ENCODE data around the gene NAP1L4.

NAP1L4 gene

DNA sequence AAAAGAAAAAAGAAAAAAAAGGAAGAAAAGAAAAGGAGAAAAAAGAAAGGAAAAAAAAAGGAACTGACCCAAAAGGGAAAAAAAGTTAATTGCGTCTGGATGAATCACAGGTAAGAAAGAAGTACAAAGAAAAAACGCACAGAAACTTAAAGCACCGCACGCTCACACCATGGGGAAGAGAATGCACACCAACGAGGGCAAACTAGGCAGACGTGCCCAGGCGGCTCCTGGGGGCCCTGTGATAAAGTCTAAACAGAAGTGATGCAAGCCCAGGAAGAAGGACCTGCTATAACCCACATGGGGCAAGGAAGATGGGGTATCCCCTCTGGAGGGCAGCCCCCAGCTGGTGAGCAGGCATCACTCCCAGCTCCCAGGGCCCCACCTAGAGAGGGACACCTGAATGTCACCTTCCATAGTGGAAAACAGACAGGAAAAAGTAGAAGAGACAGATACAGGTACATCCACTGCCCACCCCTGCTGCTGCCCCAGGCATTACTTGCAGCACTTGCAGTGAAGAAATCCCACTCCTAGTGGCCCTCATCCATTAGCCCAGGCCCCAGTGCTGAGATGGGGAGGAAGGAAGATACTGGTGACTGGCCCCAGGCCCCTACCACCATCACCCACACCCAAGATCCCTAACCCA lies 28.9 kb downstream of the NAP1L4 start:
- no peak overlapping the region for H3K4me3 ChIP-seq (ENCODE audit: low read depth, low read length)
- TF ChIP-seq, protein P1, sequence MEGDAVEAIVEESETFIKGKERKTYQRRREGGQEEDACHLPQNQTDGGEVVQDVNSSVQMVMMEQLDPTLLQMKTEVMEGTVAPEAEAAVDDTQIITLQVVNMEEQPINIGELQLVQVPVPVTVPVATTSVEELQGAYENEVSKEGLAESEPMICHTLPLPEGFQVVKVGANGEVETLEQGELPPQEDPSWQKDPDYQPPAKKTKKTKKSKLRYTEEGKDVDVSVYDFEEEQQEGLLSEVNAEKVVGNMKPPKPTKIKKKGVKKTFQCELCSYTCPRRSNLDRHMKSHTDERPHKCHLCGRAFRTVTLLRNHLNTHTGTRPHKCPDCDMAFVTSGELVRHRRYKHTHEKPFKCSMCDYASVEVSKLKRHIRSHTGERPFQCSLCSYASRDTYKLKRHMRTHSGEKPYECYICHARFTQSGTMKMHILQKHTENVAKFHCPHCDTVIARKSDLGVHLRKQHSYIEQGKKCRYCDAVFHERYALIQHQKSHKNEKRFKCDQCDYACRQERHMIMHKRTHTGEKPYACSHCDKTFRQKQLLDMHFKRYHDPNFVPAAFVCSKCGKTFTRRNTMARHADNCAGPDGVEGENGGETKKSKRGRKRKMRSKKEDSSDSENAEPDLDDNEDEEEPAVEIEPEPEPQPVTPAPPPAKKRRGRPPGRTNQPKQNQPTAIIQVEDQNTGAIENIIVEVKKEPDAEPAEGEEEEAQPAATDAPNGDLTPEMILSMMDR (IDR thresholded peaks at IDR 0.05; ENCODE audit: borderline replicate concordance, insufficient read depth, low read depth, low read length), result no peak

DNA sequence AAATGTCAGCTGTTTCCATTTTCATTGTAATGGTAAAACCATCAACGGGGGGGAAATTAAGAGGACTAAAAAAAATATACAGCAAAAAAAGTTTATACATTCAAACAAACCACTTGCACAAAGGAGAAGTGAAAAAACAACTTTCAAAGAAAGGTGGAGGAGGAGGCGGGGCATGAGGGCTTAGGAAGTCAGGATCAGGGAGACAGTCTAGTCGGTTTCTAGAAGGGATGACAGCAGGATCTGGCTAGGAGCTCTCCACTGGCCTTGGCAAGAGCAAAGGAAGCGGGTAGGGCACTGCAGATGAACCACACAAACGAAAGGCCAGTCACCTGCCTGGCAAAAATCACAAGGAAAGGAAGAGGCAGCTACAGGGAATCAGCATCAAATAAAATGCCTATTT lies 31.0 kb downstream of the NAP1L4 start:
- H3K4me3 ChIP-seq (ENCODE audit: low read depth, low read length), result no peak overlapping the region
- TF ChIP-seq, protein P1 (IDR thresholded peaks at IDR 0.05; ENCODE audit: borderline replicate concordance, insufficient read depth, low read depth, low read length), result no peak

DNA sequence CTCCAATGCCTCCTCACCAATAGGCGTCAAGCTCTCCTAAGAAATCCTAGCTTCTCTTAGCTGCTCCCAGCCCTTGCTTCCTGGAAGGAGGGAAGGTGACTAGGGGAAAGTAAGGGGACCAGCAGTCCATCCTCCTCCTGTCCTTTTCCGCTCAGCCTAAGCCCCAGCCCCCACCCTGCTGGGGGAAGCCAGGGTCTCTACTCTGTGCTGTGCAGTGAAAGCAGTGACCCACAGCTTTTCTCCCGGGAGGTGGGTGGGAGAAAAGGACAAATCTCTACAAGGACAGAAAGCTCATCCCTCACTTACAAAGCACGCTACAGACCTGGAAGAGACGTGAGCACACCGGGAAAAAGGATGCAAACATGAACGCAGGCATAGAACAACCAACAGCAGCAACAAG lies 32.0 kb downstream of the NAP1L4 start:
- no peak overlapping the region for H3K4me3 ChIP-seq (ENCODE audit: low read depth, low read length)
- TF ChIP-seq, protein P1 (IDR thresholded peaks at IDR 0.05; ENCODE audit: borderline replicate concordance, insufficient read depth, low read depth, low read length), result no peak

DNA sequence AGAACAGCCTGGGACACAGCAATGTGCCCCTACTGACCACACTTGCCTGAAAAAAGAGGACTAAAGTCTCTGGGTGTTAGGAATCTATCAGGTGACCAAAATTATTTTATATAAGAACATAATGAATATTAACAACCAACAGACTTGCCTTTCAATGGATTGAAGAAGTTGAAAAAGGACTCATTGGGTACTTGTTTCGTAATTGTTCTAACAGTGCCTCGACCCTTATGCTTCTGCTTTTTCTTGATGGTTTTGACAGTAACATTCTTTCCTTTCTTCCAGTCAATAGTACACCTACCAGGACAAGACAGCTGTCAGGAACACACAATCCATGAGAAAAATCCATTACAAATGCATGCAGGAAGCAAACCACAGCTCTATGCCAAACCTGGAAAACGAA lies 33.9 kb downstream of the NAP1L4 start:
- TF ChIP-seq, protein P1 (IDR thresholded peaks at IDR 0.05; ENCODE audit: borderline replicate concordance, insufficient read depth, low read depth, low read length), result no peak
- no peak overlapping the region for H3K4me3 ChIP-seq (ENCODE audit: low read depth, low read length)

DNA sequence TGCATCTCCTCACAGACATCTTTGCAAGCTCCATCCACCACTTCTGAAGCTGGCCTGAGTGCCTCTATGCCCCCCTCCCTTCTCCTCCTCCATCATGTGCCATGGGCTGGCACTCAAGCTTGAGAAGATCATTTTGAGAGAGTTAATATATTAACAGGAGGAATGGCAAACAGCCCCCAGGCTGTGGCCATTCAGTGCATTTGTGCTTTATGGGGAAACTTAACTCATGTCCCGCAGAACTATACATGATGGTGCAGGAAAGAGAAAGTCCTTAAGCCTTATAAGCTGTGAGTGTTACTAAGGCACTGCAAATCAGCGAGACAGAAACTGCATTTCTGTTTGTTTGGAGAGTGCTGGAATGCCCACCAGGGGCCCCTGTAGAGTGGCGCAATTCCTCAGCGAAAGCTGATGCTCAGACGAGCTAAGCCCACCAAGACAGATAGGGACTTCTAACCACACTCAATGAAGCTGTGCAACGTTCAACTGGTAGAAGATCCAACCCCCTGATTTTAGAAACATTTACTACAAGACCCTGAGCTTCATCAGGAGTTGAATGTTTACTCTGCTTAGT lies 36.1 kb downstream of the NAP1L4 start:
- H3K4me3 ChIP-seq (ENCODE audit: low read depth, low read length), result no peak overlapping the region

DNA sequence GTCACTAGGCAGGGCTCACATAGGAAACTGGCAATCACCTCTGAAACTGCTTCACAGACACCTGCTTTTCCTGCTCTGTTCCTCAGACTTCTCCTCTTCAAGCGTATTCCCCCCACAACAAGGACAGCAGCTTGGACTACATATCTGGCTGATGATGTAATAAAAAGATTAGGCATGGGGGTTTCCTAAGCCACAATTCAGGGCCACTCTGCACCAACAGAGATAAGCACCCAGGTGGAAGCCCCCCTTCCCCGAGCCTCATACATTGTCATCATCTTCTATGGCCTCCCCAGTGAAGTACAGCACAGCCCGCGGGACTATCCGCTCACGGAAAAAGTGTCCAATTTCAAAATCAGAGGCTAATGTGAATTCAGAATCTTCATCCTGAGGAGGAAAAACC lies 37.9 kb downstream of the NAP1L4 start:
- TF ChIP-seq, protein P1 (IDR thresholded peaks at IDR 0.05; ENCODE audit: borderline replicate concordance, insufficient read depth, low read depth, low read length), result no peak
- no peak overlapping the region for H3K4me3 ChIP-seq (ENCODE audit: low read depth, low read length)

More for the DNA sequence above, 36.1 kb downstream of the NAP1L4 start:
- TF ChIP-seq, protein P1 (IDR thresholded peaks at IDR 0.05; ENCODE audit: borderline replicate concordance, insufficient read depth, low read depth, low read length), result no peak

DNA sequence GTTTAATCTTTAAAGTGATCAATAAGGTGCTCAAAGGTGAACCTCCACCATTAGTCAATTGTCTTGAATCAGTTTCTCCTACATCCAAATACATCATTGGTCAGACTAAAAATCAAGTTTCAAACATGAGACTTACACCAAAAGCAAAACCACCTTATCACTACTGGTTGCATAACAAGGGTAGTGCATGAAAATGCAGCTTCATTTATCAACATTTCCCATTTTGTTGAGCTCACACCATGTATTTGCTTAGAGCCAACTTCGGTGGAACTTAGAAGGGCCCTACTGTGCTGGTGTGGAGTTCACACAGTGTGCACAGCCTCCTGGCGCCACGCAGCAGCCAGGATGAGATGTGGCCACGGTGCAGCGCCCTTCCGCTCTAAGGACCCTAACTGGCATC lies 39.8 kb downstream of the NAP1L4 start:
- TF ChIP-seq, protein P1 (IDR thresholded peaks at IDR 0.05; ENCODE audit: borderline replicate concordance, insufficient read depth, low read depth, low read length), result no peak
- H3K4me3 ChIP-seq (ENCODE audit: low read depth, low read length), result no peak overlapping the region
